GM23248 (cell line): ENCODE measurements around the gene AIRE.

Experiments
- EZH2 ChIP-seq: fragments of 200-600 bp; sonication (generic); IDR thresholded peaks from 2 replicates; pipeline ENCODE4 v1.6.1; 2018; ENCODE audit warnings: antibody characterized with exemption, mild to moderate bottlenecking; ENCODE audit not compliant: insufficient read depth, poor library complexity, severe bottlenecking
- EZH2phosphoT487 ChIP-seq: fragments of 200-600 bp; sonication (generic); IDR thresholded peaks from 2 replicates; pipeline ENCODE4 v1.6.1; 2018; ENCODE audit warnings: antibody characterized with exemption, moderate library complexity, mild to moderate bottlenecking, low read depth; ENCODE audit not compliant: insufficient read depth

DNA sequence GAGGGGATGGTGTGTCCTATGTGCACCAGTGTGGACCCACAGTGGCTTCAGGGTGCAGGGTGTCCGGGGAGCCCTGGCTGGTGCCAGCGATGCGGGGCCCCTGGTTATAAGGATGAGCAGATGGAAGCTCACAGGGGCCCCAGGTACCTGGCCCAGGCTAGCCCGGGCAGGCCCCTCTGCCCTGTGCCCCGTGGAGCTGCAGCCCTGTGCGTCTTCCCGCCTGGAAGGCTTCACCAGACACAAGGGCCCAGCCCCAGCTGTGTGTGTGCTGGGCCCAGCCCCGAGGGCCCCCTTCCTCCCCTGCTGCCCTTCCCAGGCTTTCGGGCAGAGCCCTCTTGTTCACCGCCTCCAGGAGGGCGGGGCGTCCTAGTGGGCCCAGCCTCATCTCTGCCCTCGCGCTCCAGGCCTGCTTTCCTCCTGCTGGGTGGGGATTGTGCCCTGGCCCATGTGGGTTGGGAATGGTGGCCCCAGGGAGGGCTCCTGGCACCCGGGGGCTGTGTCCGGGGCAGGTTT lies 30.1 kb downstream of the AIRE start:
- TF ChIP-seq EZH2 (no peak), EZH2phosphoT487 (no peak)
